Skeletal muscle tissue (tissue), 4 donors: ENCODE data around the gene CATSPER1. TPM values are rescaled to one million over a fixed set of nuclear protein-coding genes. Genes with fewer than 3 reads are reported as not detected.
"Not testable (repeated sequence)": the region's sequence is repeated elsewhere in the genome, so short reads cannot be mapped to it uniquely, and the experiment has no call there.

ENCODE experiments used
- H3K27ac ChIP-seq: one replicate; pipeline ENCODE4 v1.7.0; 2013; ENCODE audit warnings: mild to moderate bottlenecking, low read depth, low read length, inconsistent platforms
- H3K27me3 ChIP-seq, 3 donors: one replicate each; pipeline ENCODE4 v1.7.0; 2013; ENCODE audit warnings: low read length in 3 of 3; ENCODE audit not compliant: control insufficient read depth in 3 of 3, insufficient read depth in 3 of 3
- H3K36me3 ChIP-seq, 3 donors: one replicate each; pipeline ENCODE4 v1.7.0; 2013; ENCODE audit warnings: low read length in 3 of 3; ENCODE audit not compliant: control insufficient read depth in 3 of 3, insufficient read depth in 3 of 3
- H3K4me1 ChIP-seq, 3 donors: one replicate each; pipeline ENCODE4 v1.7.0; 2013; ENCODE audit warnings: low read length in 3 of 3, mild to moderate bottlenecking in 3 of 3; ENCODE audit not compliant: control insufficient read depth in 3 of 3, insufficient read depth in 3 of 3
- H3K4me3 ChIP-seq, 3 donors: one replicate each; pipeline ENCODE4 v1.7.0; 2013; ENCODE audit warnings: low read length in 3 of 3
- H3K9ac ChIP-seq, 3 donors: one replicate each; pipeline ENCODE4 v1.7.0; 2013; ENCODE audit warnings: low read length in 3 of 3, mild to moderate bottlenecking in 3 of 3, moderate library complexity in 2 of 3, low read depth in 1 of 3
- H3K9me3 ChIP-seq, 3 donors: one replicate each; pipeline ENCODE4 v1.7.0; 2013; ENCODE audit warnings: low read length in 3 of 3; ENCODE audit not compliant: control insufficient read depth in 3 of 3
- total RNA-seq: library from RNA; depleted of rRNA; stranded (reverse); fragments of >200 nt; gene quantifications from one replicate; pipeline ENCODE4 v1.2.3, GENCODE V29; 2014
- donor health status: Osteomylitis.

The CATSPER1 gene
- total RNA-seq, 1 donor from 2014 or later = not detected

DNA sequence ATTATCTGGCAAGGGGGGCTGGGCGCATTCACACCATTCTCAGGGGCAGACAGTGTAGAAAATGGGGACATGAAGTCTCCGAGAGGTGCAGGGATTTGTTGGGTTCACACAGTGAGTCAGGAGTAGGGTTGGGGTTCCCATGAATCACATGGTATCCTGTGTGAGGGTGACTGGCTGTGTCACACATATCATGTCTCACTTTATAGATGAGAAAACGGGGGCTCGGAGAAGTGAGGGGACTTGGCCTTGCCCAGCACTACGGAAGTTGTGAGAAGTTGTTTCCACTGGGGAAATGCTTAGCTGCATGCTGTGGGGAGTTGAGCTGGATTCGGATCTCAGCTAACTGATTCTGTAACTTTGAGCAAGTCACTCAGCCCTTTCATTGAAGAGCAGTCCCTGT, 18.5 kb upstream of the CATSPER1 start:
- Histone ChIP-seq H3K4me1 (peaks cover 15 to 16% (median 15%) of the 10 kb centered on the region in 3 donors), H3K36me3 (no peaks in the 10 kb centered on the region), H3K27ac (no peak overlapping the region), H3K4me3 (peak overlapping the region in 1 of 3 donors; percentile 52), H3K9me3 (no peaks in the 10 kb centered on the region), H3K9ac (peak overlapping the region in 1 of 3 donors; percentile 47), H3K27me3 (peaks cover 10 to 25% (median 21%) of the 10 kb centered on the region in 3 donors)

DNA sequence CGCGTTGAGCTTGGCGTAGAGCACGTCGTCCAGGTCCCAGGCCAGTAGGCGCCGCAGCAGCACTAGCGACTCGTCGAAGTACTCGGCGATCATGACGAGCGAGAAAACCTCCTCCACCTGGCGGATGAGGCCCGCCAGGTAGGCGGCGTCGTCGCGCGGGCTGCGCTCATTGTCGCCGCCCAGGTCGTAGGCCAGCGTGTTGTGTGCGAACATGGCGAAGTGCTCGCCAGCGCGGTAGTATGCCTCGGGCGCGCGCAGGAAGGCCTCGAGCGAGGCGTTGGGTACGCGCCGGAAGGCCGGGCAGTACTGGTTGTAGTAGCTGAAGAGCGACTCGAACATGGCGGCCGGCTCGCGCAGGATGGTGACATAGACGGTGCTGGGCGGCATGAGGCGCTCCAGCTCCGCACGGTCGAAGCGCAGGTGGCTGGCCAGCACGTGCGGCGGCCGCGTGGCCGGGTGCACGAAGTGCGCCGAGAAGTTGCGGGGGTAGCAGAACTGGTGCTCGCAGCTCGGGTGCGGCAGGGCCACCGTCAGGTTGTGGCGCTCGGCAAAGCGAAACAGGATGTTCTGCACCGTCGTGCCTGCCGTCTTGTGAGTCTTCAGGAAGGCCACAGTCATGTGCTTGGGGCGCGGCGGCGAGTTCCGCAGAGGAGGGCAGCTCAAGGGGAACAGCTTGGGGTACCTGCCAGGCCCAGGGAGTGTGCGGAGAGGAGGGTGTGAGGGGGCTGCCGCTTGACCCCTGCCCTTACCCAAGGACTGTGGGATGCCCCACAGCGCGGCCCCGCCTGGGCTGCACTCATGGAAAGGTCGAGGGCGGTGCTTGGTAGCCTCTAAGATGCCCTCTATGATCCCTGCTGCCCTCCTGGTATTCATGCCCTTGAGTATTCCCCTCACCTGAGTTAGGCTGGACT, 17.0 kb upstream of the CATSPER1 start:
- Histone ChIP-seq H3K27ac (no peak overlapping the region), H3K4me3 (no peak overlapping the region), H3K9ac (no peak overlapping the region), H3K9me3 (no peaks in the 10 kb centered on the region), H3K36me3 (no peaks in the 10 kb centered on the region), H3K27me3 (peaks cover 8 to 15% (median 13%) of the 10 kb centered on the region in 3 donors), H3K4me1 (peaks cover 14 to 16% (median 15%) of the 10 kb centered on the region in 3 donors)

- no peaks in the 10 kb centered on the region for H3K36me3 ChIP-seq
Measured at GRCh38 chr11:66042227-66042995, 16.1 kb upstream of the CATSPER1 start.

GRCh38 chr11:66039765-66040164, 13.5 kb upstream of the CATSPER1 start:
- H3K4me1 ChIP-seq = peaks cover 0 to under 1% (median 0%) of the 10 kb centered on the region in 3 donors
- H3K27me3 ChIP-seq = peaks cover 0 to 4% (median 0%) of the 10 kb centered on the region in 3 donors
- H3K9ac ChIP-seq = peak overlapping the region in 1 of 3 donors; percentile 57
- H3K9me3 ChIP-seq = no peaks in the 10 kb centered on the region
- H3K27ac ChIP-seq = no peak overlapping the region
- no peaks in the 10 kb centered on the region for H3K36me3 ChIP-seq
- H3K4me3 ChIP-seq = no peak overlapping the region

More at GRCh38 chr11:66042227-66042995, 16.1 kb upstream of the CATSPER1 start:
- Histone ChIP-seq H3K27ac (no peak overlapping the region), H3K9me3 (no peaks in the 10 kb centered on the region), H3K4me3 (no peak overlapping the region), H3K9ac (no peak overlapping the region), H3K27me3 (peaks cover 3 to 6% (median 5%) of the 10 kb centered on the region in 3 donors), H3K4me1 (peaks cover 6 to 11% (median 10%) of the 10 kb centered on the region in 3 donors)

GRCh38 chr11:66037327-66037726, 11.0 kb upstream of the CATSPER1 start:
- no peaks in the 10 kb centered on the region for H3K4me1 ChIP-seq
- no peak overlapping the region for H3K4me3 ChIP-seq
- no peak overlapping the region for H3K9ac ChIP-seq
- H3K9me3 ChIP-seq = no peaks in the 10 kb centered on the region
- peaks cover 0 to 4% (median 0%) of the 10 kb centered on the region in 3 donors for H3K27me3 ChIP-seq
- no peaks in the 10 kb centered on the region for H3K36me3 ChIP-seq
- H3K27ac ChIP-seq = no peak overlapping the region

- Histone ChIP-seq H3K9ac (no peak overlapping the region), H3K4me3 (no peak overlapping the region), H3K27me3 (peaks cover 0 to 4% (median 0%) of the 10 kb centered on the region in 3 donors), H3K4me1 (no peaks in the 10 kb centered on the region), H3K9me3 (no peaks in the 10 kb centered on the region), H3K27ac (no peak overlapping the region), H3K36me3 (no peaks in the 10 kb centered on the region)
Measured at GRCh38 chr11:66036334-66036710, 10.0 kb upstream of the CATSPER1 start.

DNA sequence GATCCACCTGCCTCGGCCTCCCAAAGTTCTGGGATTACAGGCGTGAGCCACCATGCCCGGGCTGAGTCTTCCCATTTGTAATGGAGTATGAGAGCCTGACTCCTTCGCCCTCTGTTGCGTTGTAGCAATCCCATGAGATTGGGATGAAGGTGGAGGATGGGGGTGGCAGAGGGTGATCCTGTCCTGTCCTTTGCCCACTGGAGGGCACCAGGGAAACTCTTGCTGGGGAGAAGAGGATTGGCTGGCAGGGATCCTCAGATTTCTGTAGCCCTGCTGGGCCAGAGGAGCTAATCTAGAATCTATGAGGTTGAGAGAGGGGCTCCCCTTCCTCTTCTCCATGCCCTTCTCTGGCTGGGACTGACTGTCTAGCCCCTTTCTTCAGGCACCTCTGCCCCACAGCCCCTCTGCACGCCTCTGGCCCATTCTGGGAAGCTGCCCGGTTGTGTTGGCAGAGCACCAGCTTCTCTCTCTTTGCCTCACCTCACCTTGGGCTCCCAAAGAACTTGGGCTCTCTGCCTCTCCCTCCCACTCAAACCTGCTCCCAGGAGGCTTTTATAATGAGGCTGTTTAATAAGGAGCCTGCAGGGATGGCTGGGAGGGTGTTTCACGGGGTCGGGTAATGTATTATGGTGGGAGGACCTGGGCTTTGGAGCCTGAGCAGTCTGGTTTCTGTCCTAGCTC, 9.5 kb upstream of the CATSPER1 start:
- H3K9me3 ChIP-seq = no peaks in the 10 kb centered on the region
- no peak overlapping the region for H3K4me3 ChIP-seq

GRCh38 chr11:66032957-66033735, 6.9 kb upstream of the CATSPER1 start:
- no peak overlapping the region for H3K4me3 ChIP-seq
- no peak overlapping the region for H3K27ac ChIP-seq
- peaks cover 0 to 4% (median 0%) of the 10 kb centered on the region in 3 donors for H3K27me3 ChIP-seq
- no peaks in the 10 kb centered on the region for H3K9me3 ChIP-seq
- H3K9ac ChIP-seq = no peak overlapping the region
- no peaks in the 10 kb centered on the region for H3K36me3 ChIP-seq
- H3K4me1 ChIP-seq = no peaks in the 10 kb centered on the region

More for the DNA sequence above, 9.5 kb upstream of the CATSPER1 start:
- Histone ChIP-seq H3K36me3 (no peaks in the 10 kb centered on the region), H3K9ac (no peak overlapping the region), H3K27ac (no peak overlapping the region), H3K27me3 (peaks cover 0 to 4% (median 0%) of the 10 kb centered on the region in 3 donors), H3K4me1 (no peaks in the 10 kb centered on the region)

DNA sequence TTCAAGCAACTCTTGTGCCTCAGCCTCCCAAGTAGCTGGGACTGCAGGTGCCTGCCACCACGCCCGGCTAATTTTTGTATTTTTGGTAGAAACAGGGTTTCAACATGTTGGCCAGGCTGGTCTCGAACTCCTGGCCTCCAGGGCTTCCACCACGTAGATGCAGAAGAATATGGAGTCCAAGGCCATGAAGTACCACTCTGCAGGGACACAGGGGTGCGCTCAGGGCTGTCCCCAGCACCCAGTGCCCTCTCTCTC, 3.2 kb downstream of the CATSPER1 start:
- not testable (repeated sequence) for H3K4me3 ChIP-seq, H3K27ac ChIP-seq, H3K9ac ChIP-seq, H3K4me1 ChIP-seq, H3K36me3 ChIP-seq, H3K27me3 ChIP-seq, H3K9me3 ChIP-seq
